ENCODE results near the gene GABBR2.

DNA sequence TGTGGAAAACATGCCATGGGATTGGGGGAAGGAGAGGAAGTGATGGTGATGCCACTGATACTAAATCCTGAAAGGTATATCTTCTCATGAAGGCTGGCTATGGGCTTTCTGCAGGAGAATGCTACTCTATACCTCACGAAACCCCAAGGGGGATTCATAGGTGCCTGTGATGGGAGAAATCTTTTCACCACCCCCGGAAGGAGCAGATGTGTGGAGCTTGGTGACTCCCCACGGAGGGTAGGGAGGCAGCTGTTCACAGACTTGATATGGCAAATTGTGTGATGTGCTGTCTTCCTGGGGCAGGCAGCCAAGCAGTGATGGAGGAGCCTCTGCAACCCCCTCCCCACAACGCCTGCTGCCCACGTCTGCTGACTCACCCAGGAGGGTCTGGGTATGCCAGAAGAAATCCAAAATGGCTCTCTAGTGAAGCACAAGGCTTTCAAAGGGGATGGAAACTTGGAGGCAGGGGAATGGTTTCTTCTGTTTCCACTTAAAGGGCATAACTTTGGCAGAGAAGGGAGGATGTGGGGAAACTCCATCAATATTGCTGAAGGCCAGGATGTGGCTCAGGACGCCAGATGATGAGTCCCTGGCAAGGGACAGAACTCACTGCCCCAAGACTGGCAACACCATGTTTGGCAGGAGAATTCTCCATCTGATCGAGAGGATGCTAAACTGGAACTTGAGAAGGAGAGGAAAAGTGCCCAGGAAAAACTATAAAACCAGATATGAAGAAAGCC, 188.3 kb downstream of the GABBR2 start:
- TF ChIP-seq, protein P1, sequence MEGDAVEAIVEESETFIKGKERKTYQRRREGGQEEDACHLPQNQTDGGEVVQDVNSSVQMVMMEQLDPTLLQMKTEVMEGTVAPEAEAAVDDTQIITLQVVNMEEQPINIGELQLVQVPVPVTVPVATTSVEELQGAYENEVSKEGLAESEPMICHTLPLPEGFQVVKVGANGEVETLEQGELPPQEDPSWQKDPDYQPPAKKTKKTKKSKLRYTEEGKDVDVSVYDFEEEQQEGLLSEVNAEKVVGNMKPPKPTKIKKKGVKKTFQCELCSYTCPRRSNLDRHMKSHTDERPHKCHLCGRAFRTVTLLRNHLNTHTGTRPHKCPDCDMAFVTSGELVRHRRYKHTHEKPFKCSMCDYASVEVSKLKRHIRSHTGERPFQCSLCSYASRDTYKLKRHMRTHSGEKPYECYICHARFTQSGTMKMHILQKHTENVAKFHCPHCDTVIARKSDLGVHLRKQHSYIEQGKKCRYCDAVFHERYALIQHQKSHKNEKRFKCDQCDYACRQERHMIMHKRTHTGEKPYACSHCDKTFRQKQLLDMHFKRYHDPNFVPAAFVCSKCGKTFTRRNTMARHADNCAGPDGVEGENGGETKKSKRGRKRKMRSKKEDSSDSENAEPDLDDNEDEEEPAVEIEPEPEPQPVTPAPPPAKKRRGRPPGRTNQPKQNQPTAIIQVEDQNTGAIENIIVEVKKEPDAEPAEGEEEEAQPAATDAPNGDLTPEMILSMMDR (conservative IDR thresholded peaks at IDR 0.05; ENCODE audit: low read length) = no peak
- TF ChIP-seq EZH2phosphoT487 (IDR thresholded peaks at IDR 0.05; ENCODE audit: borderline replicate concordance, low read depth, low read length) = no peak
